ENCODE data around the gene HPCAL1. TPM values are rescaled to one million over a fixed set of nuclear protein-coding genes. Genes with fewer than 3 reads are reported as not detected.

The HPCAL1 gene
- total RNA-seq, 6 experiments from 2014 or later = 23.1 to 68.8 (median 29.1) TPM

DNA sequence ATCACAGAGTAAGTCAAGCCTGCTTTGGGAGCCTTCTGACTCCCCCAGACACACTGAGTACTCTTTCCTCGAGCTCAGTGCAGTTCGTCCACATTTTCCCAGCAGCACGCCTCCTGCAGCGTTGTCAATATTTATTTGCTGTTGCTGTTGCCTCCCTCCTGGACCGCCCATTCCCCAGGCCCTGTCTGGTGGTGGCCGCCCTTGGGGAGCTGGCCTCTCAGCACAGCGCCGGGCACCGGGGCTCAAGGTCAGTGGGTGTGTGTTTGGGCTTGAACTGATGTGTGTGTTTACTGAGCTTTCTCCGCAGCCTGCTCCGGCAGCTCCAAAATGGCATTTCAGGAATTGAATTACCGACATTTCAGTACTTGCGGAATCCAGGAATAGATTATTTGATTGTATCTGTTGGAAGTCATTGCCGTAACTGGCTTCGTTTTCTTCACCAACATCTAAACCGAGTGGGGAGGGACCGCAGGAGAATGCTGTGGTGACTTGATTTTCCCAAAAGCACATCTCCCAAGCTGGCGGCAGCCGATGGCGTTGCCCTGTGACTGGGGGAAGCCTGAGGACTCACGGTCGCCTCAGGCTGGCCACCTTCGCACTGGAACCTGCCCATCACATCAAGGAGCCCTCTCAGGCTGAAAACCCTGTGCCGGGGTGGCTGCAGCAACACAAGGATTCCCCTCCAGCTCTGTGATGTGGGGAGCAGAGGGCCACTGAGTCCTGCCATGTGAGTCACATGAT lies 66.0 kb downstream of the HPCAL1 start:
- WGBS (ENCODE audit: insufficient coverage, low coverage, low lambda C conversion rate, missing lambda C conversion rate) = 40% methylated on average over 13 of the region's 24 CpGs
- no peaks in the 10 kb centered on the region for H3K36me3 ChIP-seq
- peak overlapping the region in 2 of 3 donors; percentile 31 to 66 for H3K27ac ChIP-seq
- peaks cover 0 to 61% (median 25%) of the 10 kb centered on the region in 4 donors for H3K4me1 ChIP-seq
- H3K4me3 ChIP-seq = peak overlapping the region in 1 of 3 donors; percentile 43
- H3K27me3 ChIP-seq = no peaks in the 10 kb centered on the region
- peak; percentile 87 to 95 (median 91) for DNase-seq
- peak; percentile 82 to 88 (median 86) for ATAC-seq
- intact Hi-C loops (cut with DNase I) = loop anchor here in 1 of 2 donors (10.0 kb wide), 1 partner anchor 64 kb away; the partner anchor contains the start of gene HPCAL1
- no peaks in the 10 kb centered on the region for H3K9me3 ChIP-seq
- TF ChIP-seq, protein P1, sequence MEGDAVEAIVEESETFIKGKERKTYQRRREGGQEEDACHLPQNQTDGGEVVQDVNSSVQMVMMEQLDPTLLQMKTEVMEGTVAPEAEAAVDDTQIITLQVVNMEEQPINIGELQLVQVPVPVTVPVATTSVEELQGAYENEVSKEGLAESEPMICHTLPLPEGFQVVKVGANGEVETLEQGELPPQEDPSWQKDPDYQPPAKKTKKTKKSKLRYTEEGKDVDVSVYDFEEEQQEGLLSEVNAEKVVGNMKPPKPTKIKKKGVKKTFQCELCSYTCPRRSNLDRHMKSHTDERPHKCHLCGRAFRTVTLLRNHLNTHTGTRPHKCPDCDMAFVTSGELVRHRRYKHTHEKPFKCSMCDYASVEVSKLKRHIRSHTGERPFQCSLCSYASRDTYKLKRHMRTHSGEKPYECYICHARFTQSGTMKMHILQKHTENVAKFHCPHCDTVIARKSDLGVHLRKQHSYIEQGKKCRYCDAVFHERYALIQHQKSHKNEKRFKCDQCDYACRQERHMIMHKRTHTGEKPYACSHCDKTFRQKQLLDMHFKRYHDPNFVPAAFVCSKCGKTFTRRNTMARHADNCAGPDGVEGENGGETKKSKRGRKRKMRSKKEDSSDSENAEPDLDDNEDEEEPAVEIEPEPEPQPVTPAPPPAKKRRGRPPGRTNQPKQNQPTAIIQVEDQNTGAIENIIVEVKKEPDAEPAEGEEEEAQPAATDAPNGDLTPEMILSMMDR (IDR thresholded peaks at IDR 0.05) = peak in 1 of 4 donors; percentile 9
- no peak for TF ChIP-seq POLR2A (IDR thresholded peaks at IDR 0.05)

DNA sequence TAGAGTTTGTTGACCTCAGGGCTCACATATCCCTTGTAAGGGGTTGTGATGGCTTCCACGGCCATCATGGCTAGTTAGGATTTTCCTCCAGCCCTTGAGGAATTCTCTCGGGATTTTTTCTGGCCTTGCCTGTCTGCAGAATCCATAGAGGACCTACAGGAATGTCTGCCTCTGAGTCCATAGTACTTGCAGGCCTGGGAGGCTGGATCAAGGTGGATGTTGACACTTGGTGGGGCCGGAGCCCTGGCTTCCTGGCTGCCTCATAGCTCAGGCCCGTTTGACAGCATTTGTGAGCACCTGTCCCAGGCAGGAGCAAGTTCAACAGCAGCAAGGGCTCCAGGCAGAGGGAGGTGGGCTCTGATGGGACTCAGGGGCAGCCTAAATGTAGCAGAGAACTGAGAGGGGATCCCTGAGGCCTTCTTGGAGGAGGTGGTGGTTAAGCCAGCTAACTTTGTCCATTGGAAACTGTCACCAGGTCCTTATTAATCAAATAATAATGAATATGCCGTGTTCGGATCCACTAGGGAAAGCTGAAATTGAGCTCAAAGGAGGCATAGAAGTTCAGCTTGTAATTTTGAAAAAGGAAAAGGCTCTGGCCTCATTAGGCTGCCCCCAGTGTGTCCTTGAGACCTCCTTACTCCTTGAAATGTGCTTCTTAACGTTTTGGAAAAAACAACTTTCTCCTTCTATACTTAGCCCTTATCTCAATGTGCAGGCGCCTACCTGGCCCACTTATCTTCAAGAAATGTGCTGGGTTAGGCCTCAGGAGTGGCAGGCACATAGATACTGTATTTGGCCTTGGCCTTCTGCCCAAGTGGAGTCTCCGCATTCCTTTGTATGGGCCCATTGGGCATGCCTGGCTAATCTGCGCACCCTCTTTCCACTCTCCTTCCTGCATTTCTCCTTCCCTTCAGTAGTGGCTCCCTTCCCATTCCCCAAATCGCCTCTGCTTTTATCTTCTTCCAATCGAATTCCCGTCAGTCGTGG lies 66.9 kb downstream of the HPCAL1 start:
- H3K27ac ChIP-seq = peak overlapping the region in 1 of 3 donors; percentile 66
- no peak for DNase-seq
- H3K9me3 ChIP-seq = no peaks in the 10 kb centered on the region
- WGBS (ENCODE audit: insufficient coverage, low coverage, low lambda C conversion rate, missing lambda C conversion rate) = 66% methylated on average over 12 of the region's 14 CpGs
- TF ChIP-seq, protein P1 (IDR thresholded peaks at IDR 0.05) = no peak
- no peak for TF ChIP-seq POLR2A (IDR thresholded peaks at IDR 0.05)
- intact Hi-C loops (cut with DNase I) = loop anchor here in 1 of 2 donors (10.0 kb wide), 1 partner anchor 65 kb away; the partner anchor contains the start of gene HPCAL1
- peak overlapping the region in 1 of 3 donors; percentile 43 for H3K4me3 ChIP-seq
- peaks cover 0 to 3% (median 0%) of the 10 kb centered on the region in 4 donors for H3K36me3 ChIP-seq
- H3K27me3 ChIP-seq = no peaks in the 10 kb centered on the region
- peak in 3 of 4 donors; percentile 26 to 38 (median 37) for ATAC-seq
- H3K4me1 ChIP-seq = peaks cover 0 to 57% (median 25%) of the 10 kb centered on the region in 4 donors

DNA sequence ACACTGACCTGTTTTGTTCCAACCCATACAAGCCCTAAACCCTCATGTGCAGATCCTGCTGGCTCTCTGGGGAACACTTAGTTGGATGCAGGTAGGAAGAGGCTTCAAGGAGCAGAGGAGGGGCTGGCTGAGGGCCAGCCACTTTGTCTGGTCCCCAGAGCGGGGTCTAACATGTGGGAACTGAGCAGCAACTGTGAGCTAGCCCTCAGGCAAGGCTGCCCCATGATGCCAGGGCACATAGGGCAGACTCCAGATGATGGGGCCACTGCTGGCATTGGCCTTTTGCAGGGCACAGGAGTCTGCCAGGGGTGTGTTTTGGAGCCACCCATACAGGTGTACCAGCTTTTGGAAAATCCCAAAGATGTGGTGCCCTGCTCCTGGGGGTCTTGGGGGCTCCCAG lies 67.7 kb downstream of the HPCAL1 start:
- ATAC-seq = no peak
- TF ChIP-seq POLR2A (IDR thresholded peaks at IDR 0.05) = no peak
- TF ChIP-seq, protein P1 (IDR thresholded peaks at IDR 0.05) = no peak
- Histone ChIP-seq H3K4me1 (peaks cover 0 to 51% (median 23%) of the 10 kb centered on the region in 4 donors), H3K27me3 (no peaks in the 10 kb centered on the region), H3K9me3 (no peaks in the 10 kb centered on the region), H3K36me3 (peaks cover 0 to 3% (median 0%) of the 10 kb centered on the region in 4 donors), H3K4me3 (no peak overlapping the region), H3K27ac (no peak overlapping the region)
- no CpG with 5 or more reads among the region's 1 CpG for WGBS (ENCODE audit: insufficient coverage, low coverage, low lambda C conversion rate, missing lambda C conversion rate)
- DNase-seq = no peak
- intact Hi-C loops (cut with DNase I) = no loop called here

DNA sequence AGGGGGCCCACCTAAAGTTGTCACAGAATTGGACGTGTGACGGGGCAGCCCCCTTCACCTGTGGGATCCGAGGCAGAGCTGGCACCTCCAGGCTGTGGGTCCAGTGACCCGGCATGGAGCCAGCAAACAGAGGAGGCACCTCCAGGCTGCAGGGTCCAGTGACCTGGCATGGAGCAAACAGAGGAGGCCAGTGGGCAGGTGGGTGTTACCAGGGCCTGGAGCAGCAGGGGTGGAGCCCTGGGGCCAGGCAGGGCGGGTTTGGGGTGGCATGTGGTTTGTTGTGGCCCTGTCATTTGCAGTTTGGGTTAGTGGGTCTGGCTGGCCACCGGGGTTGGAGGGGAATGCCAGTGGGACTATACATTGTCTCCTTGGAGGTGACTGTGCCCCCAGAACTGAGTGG lies 68.2 kb downstream of the HPCAL1 start:
- no peak overlapping the region for H3K27ac ChIP-seq
- 54% methylated on average over 2 of the region's 6 CpGs for WGBS (ENCODE audit: insufficient coverage, low coverage, low lambda C conversion rate, missing lambda C conversion rate)
- ATAC-seq (peak; percentile 42 to 74 (median 68)), DNase-seq (peak; percentile 57 to 88 (median 72))
- no peak overlapping the region for H3K4me3 ChIP-seq
- peaks cover 0 to 46% (median 20%) of the 10 kb centered on the region in 4 donors for H3K4me1 ChIP-seq
- no peak for TF ChIP-seq POLR2A (IDR thresholded peaks at IDR 0.05)
- TF ChIP-seq, protein P1 (IDR thresholded peaks at IDR 0.05) = no peak
- H3K27me3 ChIP-seq = no peaks in the 10 kb centered on the region
- H3K9me3 ChIP-seq = no peaks in the 10 kb centered on the region
- intact Hi-C loops (cut with DNase I) = no loop called here
- peaks cover 0 to 3% (median 0%) of the 10 kb centered on the region in 4 donors for H3K36me3 ChIP-seq

Measured in right lobe of liver (tissue), 6 donors.